ENCODE results near the gene SELENOH. TPM values are rescaled to one million over a fixed set of nuclear protein-coding genes. Genes with fewer than 3 reads are reported as not detected.

SELENOH gene, protein sequence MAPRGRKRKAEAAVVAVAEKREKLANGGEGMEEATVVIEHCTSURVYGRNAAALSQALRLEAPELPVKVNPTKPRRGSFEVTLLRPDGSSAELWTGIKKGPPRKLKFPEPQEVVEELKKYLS
- total RNA-seq, result 100 to 1,000 TPM; 130 to 271 (median 169) TPM

DNA sequence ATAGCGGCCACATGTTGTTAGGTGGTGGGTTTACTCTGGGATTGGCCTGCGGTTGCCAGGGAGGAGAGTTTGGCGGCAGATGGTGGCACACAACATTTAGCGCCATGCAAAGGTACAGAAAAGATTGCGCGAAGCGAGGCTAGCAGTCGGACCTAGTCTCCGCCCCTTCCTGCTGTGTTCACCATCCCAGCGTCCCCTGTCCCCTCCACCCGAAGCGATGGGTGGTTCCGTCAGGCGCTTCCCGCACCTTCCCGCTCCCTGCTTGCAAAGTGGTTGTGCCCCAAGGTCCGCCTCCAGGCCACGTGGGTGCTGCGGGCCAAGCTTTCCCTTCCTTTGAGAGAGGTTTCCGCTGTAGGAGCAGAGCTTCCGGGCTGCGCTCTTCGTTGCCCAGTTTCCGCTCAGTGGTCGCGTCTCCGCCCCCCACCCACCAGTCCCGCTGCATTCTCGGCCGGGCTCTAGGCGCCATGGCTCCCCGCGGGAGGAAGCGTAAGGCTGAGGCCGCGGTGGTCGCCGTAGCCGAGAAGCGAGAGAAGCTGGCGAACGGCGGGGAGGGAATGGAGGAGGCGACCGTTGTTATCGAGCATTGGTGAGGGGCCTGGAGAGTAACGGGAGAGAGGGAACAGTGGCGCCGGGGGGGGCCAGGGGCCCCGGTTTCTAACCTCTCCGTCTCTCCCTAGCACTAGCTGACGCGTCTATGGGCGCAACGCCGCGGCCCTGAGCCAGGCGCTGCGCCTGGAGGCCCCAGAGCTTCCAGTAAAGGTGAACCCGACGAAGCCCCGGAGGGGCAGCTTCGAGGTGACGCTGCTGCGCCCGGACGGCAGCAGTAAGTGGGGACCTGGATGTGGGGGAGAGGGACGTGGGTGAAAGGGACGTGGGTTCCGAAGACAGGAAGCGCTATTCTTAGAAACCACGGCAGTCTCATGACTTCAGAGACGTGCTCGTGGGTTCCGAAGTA, at the start of gene SELENOH:
Gene SELENOH (plus strand): TSS at position 360 of the 955 bp plus-strand sequence. CDS start 105 bp downstream, at position 465.
- Histone ChIP-seq H3K4me3 (replicated peaks in 1 of 3) (peak within 1 kb of the TSS; percentile 46 to 96 (median 94)), H3K36me3 (peaks cover 23% of the 10 kb centered on the region in 2 donors), H3K4me1 (peaks cover 19 to 27% of the 10 kb centered on the region in 2 donors), H3K9me3 (no peaks in the 10 kb centered on the region), H3K27me3 (no peaks in the 10 kb centered on the region), H3K27ac (peak within 1 kb of the TSS; percentile 85 to 94 (median 85))
- peak; percentile 96 to 97 for DNase-seq
- 0 to 1% methylated on average over 31 to 65 of the region's 75 CpGs for WGBS, 2 donors
- peak in 1 of 2 donors; percentile 87 for TF ChIP-seq POLR2A (IDR thresholded peaks at IDR 0.05)
- TF ChIP-seq, protein P1, sequence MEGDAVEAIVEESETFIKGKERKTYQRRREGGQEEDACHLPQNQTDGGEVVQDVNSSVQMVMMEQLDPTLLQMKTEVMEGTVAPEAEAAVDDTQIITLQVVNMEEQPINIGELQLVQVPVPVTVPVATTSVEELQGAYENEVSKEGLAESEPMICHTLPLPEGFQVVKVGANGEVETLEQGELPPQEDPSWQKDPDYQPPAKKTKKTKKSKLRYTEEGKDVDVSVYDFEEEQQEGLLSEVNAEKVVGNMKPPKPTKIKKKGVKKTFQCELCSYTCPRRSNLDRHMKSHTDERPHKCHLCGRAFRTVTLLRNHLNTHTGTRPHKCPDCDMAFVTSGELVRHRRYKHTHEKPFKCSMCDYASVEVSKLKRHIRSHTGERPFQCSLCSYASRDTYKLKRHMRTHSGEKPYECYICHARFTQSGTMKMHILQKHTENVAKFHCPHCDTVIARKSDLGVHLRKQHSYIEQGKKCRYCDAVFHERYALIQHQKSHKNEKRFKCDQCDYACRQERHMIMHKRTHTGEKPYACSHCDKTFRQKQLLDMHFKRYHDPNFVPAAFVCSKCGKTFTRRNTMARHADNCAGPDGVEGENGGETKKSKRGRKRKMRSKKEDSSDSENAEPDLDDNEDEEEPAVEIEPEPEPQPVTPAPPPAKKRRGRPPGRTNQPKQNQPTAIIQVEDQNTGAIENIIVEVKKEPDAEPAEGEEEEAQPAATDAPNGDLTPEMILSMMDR (IDR thresholded peaks at IDR 0.05), result no peak
- intact Hi-C loops (cut with DNase I), result no loop called here

DNA sequence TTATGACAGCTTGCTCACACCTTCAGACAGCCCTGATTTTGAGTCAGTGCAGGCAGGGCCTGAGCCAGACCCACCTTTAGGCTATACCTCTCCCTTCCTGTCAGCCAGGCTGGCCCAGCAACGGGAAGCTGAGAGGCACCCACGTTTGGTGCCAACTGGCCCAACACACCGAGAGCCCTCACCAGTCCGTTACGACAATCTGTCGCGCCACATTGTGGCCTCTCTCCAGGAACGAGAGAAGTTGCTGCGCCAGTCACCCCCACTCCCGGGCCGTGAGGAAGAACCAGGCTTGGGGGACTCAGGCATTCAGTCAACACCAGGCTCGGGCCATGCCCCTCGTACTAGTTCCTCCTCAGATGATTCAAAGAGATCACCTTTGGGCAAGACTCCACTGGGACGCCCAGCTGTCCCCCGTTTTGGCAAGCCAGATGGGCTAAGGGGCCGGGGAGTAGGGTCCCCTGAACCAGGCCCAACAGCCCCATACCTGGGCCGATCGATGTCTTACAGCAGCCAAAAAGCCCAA, 42.4 kb upstream of the SELENOH start:
- no peaks in the 10 kb centered on the region for H3K27me3 ChIP-seq
- DNase-seq, result no peak
- 93 to 96% methylated on average over 15 to 18 of the region's 18 CpGs for WGBS, 2 donors
- H3K27ac ChIP-seq, result no peak overlapping the region
- TF ChIP-seq POLR2A (IDR thresholded peaks at IDR 0.05), result no peak
- TF ChIP-seq, protein P1 (IDR thresholded peaks at IDR 0.05), result no peak
- no peaks in the 10 kb centered on the region for H3K9me3 ChIP-seq
- intact Hi-C loops (cut with DNase I), result no loop called here
- H3K4me3 ChIP-seq (replicated peaks in 1 of 3), result no peak overlapping the region
- H3K4me1 ChIP-seq, result peaks cover 6 to 8% of the 10 kb centered on the region in 2 donors
- peaks cover 63 to 71% of the 10 kb centered on the region in 2 donors for H3K36me3 ChIP-seq

DNA sequence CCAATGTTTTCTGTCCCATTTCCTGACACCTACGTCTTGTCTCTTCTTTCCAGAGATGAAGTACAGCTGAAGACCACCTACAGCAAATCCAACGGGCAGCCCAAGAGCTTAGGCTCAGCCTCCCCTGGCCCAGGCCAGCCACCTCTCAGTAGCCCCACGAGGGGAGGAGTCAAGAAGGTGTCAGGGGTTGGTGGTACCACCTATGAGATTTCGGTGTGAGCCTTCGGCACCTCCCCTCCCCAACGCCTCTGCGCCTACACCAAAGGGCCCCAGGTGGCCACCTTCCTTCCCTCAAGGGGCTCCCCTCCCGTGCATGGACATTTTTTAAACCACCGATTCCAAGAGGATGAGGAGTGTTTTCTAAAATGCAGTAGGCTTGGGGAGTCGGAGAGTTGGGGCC, 41.5 kb upstream of the SELENOH start:
- peaks cover 54 to 64% of the 10 kb centered on the region in 2 donors for H3K36me3 ChIP-seq
- no peak overlapping the region for H3K27ac ChIP-seq
- H3K4me3 ChIP-seq (replicated peaks in 1 of 3), result no peak overlapping the region
- no peaks in the 10 kb centered on the region for H3K9me3 ChIP-seq
- TF ChIP-seq, protein P1 (IDR thresholded peaks at IDR 0.05), result no peak
- no peak for TF ChIP-seq POLR2A (IDR thresholded peaks at IDR 0.05)
- no peak for DNase-seq
- H3K27me3 ChIP-seq, result no peaks in the 10 kb centered on the region
- intact Hi-C loops (cut with DNase I), result no loop called here
- WGBS, 2 donors, result 88 to 91% methylated on average over 10 of the region's 10 CpGs
- H3K4me1 ChIP-seq, result peaks cover 10 to 16% of the 10 kb centered on the region in 2 donors

GRCh38 chr11:57700425-57700824, 40.9 kb upstream of the SELENOH start:
- Histone ChIP-seq H3K9me3 (no peaks in the 10 kb centered on the region), H3K36me3 (peaks cover 48 to 59% of the 10 kb centered on the region in 2 donors), H3K4me1 (peaks cover 10 to 22% of the 10 kb centered on the region in 2 donors), H3K4me3 (replicated peaks in 1 of 3) (no peak overlapping the region), H3K27me3 (no peaks in the 10 kb centered on the region), H3K27ac (peak overlapping the region in 1 of 3 donors; percentile 9)
- TF ChIP-seq, protein P1 (IDR thresholded peaks at IDR 0.05), result no peak
- no peak for TF ChIP-seq POLR2A (IDR thresholded peaks at IDR 0.05)
- intact Hi-C loops (cut with DNase I), result no loop called here
- 81 to 84% methylated on average over 3 of the region's 3 CpGs for WGBS, 2 donors
- DNase-seq, result no peak

Data from thyroid gland (tissue), 4 donors.